Metanephros (tissue), 1 donor: ENCODE measurements around the gene PDE1C. TPM values are rescaled to one million over a fixed set of nuclear protein-coding genes. Genes with fewer than 3 reads are reported as not detected.

Experiments used
- total RNA-seq: library from RNA; depleted of rRNA; stranded (reverse); fragments of >200 nt; gene quantifications from one replicate; pipeline ENCODE4 v1.2.3, GENCODE V29; 2014

The PDE1C gene
- total RNA-seq: 8.6 TPM

DNA sequence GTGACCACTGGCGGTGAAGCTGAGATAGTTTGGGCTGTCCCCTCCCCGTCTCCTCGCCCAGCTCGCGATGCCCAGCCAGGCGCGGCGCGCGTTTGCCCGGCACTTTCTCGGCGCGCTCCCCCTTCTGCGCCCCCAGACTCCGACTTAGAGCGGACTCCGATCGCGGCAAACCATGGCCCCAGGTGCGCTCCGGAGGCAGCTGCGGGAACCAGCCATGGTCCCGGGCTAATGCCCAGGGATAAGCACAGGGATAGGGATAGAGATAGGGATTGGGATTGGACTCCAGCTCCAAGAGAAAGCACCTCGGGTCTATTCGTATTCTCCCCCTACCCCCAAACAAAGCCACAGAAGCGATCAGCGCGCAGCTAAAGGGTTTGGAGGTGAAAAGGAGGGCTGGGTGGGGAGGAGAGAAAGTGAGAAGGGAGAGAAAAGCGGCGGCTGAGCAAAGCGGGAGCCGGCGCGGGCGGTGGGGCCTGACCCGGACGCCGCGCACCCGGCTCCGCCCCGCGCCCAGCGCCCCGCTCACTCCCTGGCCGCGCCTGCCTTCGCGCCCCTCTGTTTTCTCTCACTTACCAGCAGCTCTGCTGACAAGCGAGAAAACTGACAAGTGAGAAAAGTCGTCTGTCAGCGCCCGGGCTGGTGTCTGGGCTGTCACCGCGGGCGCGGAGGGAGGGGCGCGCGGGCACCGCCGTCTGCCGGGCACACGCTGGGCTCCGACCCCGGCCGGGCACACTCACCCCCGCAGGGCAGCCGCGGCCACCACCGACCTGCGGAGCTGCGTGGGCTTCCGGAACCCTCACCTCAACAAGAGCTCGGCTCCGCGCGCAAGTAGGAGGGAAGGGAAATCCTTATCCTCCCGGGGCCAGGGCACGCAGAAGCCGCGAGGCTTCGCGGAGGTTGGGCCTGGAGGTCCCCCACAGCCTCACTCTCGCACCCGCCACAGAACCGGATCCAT is at the start of gene PDE1C:
Gene PDE1C (minus strand): TSS at position 2 of the 955 bp plus-strand sequence.

